Measurements from ENCODE around the gene CEP104. TPM values are rescaled to one million over a fixed set of nuclear protein-coding genes. Genes with fewer than 3 reads are reported as not detected.

Gene CEP104
- total and polyA plus RNA-seq, 10 donors, result 4.5 to 49.4 (median 33.4) TPM

GRCh38 chr1:3868464-3869006, 11.5 kb upstream of the CEP104 start:
- peaks cover 0 to 90% (median 62%) of the 10 kb centered on the region in 6 donors for H3K36me3 ChIP-seq

GRCh38 chr1:3865606-3866160, 8.7 kb upstream of the CEP104 start:
- no peak overlapping the region for H3K27ac ChIP-seq
- no peaks in the 10 kb centered on the region for H3K27me3 ChIP-seq (replicated peaks in 1 of 7)
- no peak for DNase-seq
- TF ChIP-seq CTCF (IDR thresholded peaks at IDR 0.05 in 8 of 11, conservative IDR thresholded peaks at IDR 0.05 in 3 of 11) (no peak), POLR2AphosphoS5 (IDR thresholded peaks at IDR 0.05) (no peak), POLR2A (IDR thresholded peaks at IDR 0.05) (no peak)
- intact Hi-C loops (cut with DNase I; ENCODE audit: low total_unique reads), result no loop called here
- no peak overlapping the region for H3K4me3 ChIP-seq
- H3K36me3 ChIP-seq, result peaks cover 0 to 75% (median 36%) of the 10 kb centered on the region in 6 donors
- 74 to 88% (median 85%) methylated on average over 7 to 18 of the region's 18 CpGs for WGBS, 5 donors
- H3K9me3 ChIP-seq, result no peaks in the 10 kb centered on the region
- H3K4me1 ChIP-seq, result no peaks in the 10 kb centered on the region

More at GRCh38 chr1:3868464-3869006, 11.5 kb upstream of the CEP104 start:
- intact Hi-C loops (cut with DNase I; ENCODE audit: low total_unique reads), result no loop called here
- TF ChIP-seq CTCF (IDR thresholded peaks at IDR 0.05 in 8 of 11, conservative IDR thresholded peaks at IDR 0.05 in 3 of 11) (no peak), POLR2A (IDR thresholded peaks at IDR 0.05) (no peak), POLR2AphosphoS5 (IDR thresholded peaks at IDR 0.05) (no peak)
- Histone ChIP-seq H3K4me1 (no peaks in the 10 kb centered on the region), H3K27ac (no peak overlapping the region), H3K9me3 (no peaks in the 10 kb centered on the region), H3K4me3 (no peak overlapping the region), H3K27me3 (replicated peaks in 1 of 7) (no peaks in the 10 kb centered on the region)
- 77 to 96% (median 87%) methylated on average over 13 of the region's 13 CpGs for WGBS, 5 donors
- no peak for DNase-seq

DNA sequence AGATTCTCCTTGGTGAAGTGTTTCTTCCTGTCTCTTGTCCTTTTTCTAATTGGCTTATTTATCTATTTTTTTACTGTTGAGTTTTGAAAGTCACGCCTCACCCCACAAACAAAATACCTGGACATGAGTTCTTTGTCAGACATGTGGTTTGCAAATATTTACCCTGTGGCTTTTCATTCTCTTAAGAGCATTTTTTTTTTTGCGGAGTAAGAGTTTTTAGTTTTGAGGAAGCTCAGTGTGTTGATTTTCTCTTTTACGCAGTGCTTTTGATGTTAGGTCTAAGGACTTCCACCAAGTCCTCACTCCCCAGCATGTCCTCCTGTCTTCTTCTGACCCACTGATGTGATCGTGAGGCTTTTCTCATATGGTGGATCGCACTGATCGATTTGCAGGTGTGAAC, 7.9 kb upstream of the CEP104 start:
- Histone ChIP-seq H3K4me1 (no peaks in the 10 kb centered on the region), H3K27ac (no peak overlapping the region), H3K36me3 (peaks cover 0 to 67% (median 28%) of the 10 kb centered on the region in 6 donors), H3K27me3 (replicated peaks in 1 of 7) (no peaks in the 10 kb centered on the region), H3K9me3 (no peaks in the 10 kb centered on the region), H3K4me3 (no peak overlapping the region)
- TF ChIP-seq CTCF (IDR thresholded peaks at IDR 0.05 in 8 of 11, conservative IDR thresholded peaks at IDR 0.05 in 3 of 11) (no peak), POLR2A (IDR thresholded peaks at IDR 0.05) (no peak), POLR2AphosphoS5 (IDR thresholded peaks at IDR 0.05) (no peak)
- WGBS, 5 donors, result 80 to 94% (median 84%) methylated on average over 6 of the region's 6 CpGs
- no peak for DNase-seq
- intact Hi-C loops (cut with DNase I; ENCODE audit: low total_unique reads), result no loop called here

GRCh38 chr1:3863231-3863935, 6.4 kb upstream of the CEP104 start:
- H3K9me3 ChIP-seq, result no peaks in the 10 kb centered on the region
- 80 to 88% (median 84%) methylated on average over 12 of the region's 12 CpGs for WGBS, 5 donors
- intact Hi-C loops (cut with DNase I; ENCODE audit: low total_unique reads), result no loop called here
- H3K4me1 ChIP-seq, result peaks cover 2 to 13% (median 6%) of the 10 kb centered on the region in 6 donors
- no peak for DNase-seq
- H3K27ac ChIP-seq, result no peak overlapping the region
- TF ChIP-seq CTCF (IDR thresholded peaks at IDR 0.05 in 8 of 11, conservative IDR thresholded peaks at IDR 0.05 in 3 of 11) (no peak), POLR2A (IDR thresholded peaks at IDR 0.05) (no peak), POLR2AphosphoS5 (IDR thresholded peaks at IDR 0.05) (no peak)
- H3K27me3 ChIP-seq (replicated peaks in 1 of 7), result no peaks in the 10 kb centered on the region
- H3K4me3 ChIP-seq, result no peak overlapping the region
- H3K36me3 ChIP-seq, result peaks cover 0 to 52% (median 17%) of the 10 kb centered on the region in 6 donors

All from spleen (tissue), 11 donors.